Stomach (tissue), 4 donors: Measurements from ENCODE around the gene THBS3.

Experiments
- CTCF ChIP-seq, 7 experiments: fragments of 450-650 bp in 4 of 7; fragments of 200-600 bp in 3 of 7; sonication (generic) in 3 of 7; IDR thresholded peaks; one replicate each; pipeline ENCODE4 v1.5.1; 2016 to 2019; ENCODE audit warnings: antibody characterized with exemption in 7 of 7, control low read depth in 2 of 7, mild to moderate bottlenecking in 1 of 7
- EP300 ChIP-seq: sonication (generic); formaldehyde crosslinking; IDR thresholded peaks from one replicate; pipeline ENCODE4 v1.6.1; 2017; ENCODE audit warnings: antibody characterized with exemption
- POLR2A ChIP-seq, 4 donors: fragments of 450-650 bp; IDR thresholded peaks; one replicate each; pipeline ENCODE4 v1.6.1; 2016; ENCODE audit warnings: antibody characterized with exemption in 4 of 4, control low read depth in 2 of 4, mild to moderate bottlenecking in 1 of 4, moderate library complexity in 1 of 4

- TF ChIP-seq CTCF (IDR thresholded peaks at IDR 0.05) (no peak), POLR2A (IDR thresholded peaks at IDR 0.05) (no peak), EP300 (no peak)
Observed at GRCh38 chr1:155247667-155248553, 40.2 kb upstream of the THBS3 start.
